Measurements from ENCODE around the gene STARD9. TPM values are rescaled to one million over a fixed set of nuclear protein-coding genes. Genes with fewer than 3 reads are reported as not detected.
A peak's percentile ranks its signal among the peaks of the same experiment; 100 is the strongest.

STARD9 gene
- total and polyA plus RNA-seq, 2 of the 13 experiments (the other 11 are each of a cell fraction or from before 2014, with no cell fraction given) = 5.3 to 7.5 TPM

DNA sequence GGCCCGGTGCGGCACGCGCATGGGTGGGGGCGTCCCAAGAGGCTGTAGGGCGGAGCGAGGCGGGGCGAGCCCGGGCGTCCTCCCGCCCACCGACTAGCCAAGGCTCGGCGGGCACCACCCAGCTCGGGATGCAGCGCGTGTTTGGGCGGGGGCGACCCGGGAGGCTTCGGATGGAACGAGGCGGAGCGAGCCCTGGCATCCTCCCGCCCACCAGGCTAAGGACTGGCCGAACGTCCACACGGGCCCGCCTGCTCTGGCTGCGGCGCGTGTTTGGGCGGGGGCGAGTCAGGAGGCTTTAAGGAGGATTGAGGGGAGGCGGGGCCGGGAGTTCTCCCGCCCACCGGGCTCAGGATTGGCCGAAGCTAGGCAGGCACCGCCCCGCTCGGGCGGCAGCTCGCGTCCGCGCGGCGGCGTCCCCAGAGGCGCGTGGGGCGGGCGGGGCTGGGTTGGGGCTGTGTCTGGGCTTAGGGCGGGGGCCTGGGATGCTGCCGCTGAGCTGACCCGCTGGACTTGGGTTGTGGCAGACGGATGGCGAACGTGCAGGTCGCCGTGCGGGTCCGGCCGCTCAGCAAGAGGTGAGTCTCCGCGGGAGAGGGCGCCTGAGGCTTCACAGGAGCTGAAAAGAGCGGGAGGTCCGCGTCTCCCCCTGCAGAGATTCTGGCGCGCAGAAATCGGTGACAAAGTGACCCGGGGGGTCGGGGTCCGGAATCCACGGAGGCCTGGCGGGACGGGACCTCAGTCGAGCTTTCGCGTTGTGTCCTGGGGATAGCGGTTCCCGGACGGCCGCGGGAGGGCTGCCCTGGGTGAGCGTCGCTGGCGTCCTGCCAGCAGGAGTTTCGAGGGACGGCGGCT, at the start of gene STARD9 (continued):
- TF ChIP-seq, protein P1, sequence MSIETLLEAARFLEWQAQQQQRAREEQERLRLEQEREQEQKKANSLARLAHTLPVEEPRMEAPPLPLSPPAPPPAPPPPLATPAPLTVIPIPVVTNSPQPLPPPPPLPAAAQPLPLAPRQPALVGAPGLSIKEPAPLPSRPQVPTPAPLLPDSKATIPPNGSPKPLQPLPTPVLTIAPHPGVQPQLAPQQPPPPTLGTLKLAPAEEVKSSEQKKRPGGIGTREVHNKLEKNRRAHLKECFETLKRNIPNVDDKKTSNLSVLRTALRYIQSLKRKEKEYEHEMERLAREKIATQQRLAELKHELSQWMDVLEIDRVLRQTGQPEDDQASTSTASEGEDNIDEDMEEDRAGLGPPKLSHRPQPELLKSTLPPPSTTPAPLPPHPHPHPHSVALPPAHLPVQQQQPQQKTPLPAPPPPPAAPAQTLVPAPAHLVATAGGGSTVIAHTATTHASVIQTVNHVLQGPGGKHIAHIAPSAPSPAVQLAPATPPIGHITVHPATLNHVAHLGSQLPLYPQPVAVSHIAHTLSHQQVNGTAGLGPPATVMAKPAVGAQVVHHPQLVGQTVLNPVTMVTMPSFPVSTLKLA (IDR thresholded peaks at IDR 0.05) = peak; percentile 84
- TF ChIP-seq, protein P2, sequence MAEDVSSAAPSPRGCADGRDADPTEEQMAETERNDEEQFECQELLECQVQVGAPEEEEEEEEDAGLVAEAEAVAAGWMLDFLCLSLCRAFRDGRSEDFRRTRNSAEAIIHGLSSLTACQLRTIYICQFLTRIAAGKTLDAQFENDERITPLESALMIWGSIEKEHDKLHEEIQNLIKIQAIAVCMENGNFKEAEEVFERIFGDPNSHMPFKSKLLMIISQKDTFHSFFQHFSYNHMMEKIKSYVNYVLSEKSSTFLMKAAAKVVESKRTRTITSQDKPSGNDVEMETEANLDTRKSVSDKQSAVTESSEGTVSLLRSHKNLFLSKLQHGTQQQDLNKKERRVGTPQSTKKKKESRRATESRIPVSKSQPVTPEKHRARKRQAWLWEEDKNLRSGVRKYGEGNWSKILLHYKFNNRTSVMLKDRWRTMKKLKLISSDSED (CRISPR knock-in tag; IDR thresholded peaks at IDR 0.05) = no peak
- TF ChIP-seq, protein P3, sequence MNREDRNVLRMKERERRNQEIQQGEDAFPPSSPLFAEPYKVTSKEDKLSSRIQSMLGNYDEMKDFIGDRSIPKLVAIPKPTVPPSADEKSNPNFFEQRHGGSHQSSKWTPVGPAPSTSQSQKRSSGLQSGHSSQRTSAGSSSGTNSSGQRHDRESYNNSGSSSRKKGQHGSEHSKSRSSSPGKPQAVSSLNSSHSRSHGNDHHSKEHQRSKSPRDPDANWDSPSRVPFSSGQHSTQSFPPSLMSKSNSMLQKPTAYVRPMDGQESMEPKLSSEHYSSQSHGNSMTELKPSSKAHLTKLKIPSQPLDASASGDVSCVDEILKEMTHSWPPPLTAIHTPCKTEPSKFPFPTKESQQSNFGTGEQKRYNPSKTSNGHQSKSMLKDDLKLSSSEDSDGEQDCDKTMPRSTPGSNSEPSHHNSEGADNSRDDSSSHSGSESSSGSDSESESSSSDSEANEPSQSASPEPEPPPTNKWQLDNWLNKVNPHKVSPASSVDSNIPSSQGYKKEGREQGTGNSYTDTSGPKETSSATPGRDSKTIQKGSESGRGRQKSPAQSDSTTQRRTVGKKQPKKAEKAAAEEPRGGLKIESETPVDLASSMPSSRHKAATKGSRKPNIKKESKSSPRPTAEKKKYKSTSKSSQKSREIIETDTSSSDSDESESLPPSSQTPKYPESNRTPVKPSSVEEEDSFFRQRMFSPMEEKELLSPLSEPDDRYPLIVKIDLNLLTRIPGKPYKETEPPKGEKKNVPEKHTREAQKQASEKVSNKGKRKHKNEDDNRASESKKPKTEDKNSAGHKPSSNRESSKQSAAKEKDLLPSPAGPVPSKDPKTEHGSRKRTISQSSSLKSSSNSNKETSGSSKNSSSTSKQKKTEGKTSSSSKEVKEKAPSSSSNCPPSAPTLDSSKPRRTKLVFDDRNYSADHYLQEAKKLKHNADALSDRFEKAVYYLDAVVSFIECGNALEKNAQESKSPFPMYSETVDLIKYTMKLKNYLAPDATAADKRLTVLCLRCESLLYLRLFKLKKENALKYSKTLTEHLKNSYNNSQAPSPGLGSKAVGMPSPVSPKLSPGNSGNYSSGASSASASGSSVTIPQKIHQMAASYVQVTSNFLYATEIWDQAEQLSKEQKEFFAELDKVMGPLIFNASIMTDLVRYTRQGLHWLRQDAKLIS (CRISPR knock-in tag; IDR thresholded peaks at IDR 0.05) = no peak
- TF ChIP-seq, protein P4, sequence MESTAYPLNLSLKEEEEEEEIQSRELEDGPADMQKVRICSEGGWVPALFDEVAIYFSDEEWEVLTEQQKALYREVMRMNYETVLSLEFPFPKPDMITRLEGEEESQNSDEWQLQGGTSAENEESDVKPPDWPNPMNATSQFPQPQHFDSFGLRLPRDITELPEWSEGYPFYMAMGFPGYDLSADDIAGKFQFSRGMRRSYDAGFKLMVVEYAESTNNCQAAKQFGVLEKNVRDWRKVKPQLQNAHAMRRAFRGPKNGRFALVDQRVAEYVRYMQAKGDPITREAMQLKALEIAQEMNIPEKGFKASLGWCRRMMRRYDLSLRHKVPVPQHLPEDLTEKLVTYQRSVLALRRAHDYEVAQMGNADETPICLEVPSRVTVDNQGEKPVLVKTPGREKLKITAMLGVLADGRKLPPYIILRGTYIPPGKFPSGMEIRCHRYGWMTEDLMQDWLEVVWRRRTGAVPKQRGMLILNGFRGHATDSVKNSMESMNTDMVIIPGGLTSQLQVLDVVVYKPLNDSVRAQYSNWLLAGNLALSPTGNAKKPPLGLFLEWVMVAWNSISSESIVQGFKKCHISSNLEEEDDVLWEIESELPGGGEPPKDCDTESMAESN (CRISPR knock-in tag; conservative IDR thresholded peaks at IDR 0.05) = 0 out of 2 replicates have a peak, but pooled peaks have one; percentile 65
- TF ChIP-seq ZKSCAN1 (IDR thresholded peaks at IDR 0.05; ENCODE audit: low read length) (no peak), GATAD1 (CRISPR knock-in tag; IDR thresholded peaks at IDR 0.05) (peak; percentile 67), HMGA1 (CRISPR knock-in tag; conservative IDR thresholded peaks at IDR 0.05) (no peak), HIVEP1 (CRISPR knock-in tag; IDR thresholded peaks at IDR 0.05) (peak; percentile 53), NCOA1 (CRISPR knock-in tag; IDR thresholded peaks at IDR 0.05) (no peak), CBX5 (CRISPR knock-in tag; IDR thresholded peaks at IDR 0.05; ENCODE audit: borderline replicate concordance) (no peak)
- TF ChIP-seq, protein P5, sequence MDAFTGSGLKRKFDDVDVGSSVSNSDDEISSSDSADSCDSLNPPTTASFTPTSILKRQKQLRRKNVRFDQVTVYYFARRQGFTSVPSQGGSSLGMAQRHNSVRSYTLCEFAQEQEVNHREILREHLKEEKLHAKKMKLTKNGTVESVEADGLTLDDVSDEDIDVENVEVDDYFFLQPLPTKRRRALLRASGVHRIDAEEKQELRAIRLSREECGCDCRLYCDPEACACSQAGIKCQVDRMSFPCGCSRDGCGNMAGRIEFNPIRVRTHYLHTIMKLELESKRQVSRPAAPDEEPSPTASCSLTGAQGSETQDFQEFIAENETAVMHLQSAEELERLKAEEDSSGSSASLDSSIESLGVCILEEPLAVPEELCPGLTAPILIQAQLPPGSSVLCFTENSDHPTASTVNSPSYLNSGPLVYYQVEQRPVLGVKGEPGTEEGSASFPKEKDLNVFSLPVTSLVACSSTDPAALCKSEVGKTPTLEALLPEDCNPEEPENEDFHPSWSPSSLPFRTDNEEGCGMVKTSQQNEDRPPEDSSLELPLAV (CRISPR knock-in tag; conservative IDR thresholded peaks at IDR 0.05; ENCODE audit: low read depth) = no peak
- TF ChIP-seq, protein P6, sequence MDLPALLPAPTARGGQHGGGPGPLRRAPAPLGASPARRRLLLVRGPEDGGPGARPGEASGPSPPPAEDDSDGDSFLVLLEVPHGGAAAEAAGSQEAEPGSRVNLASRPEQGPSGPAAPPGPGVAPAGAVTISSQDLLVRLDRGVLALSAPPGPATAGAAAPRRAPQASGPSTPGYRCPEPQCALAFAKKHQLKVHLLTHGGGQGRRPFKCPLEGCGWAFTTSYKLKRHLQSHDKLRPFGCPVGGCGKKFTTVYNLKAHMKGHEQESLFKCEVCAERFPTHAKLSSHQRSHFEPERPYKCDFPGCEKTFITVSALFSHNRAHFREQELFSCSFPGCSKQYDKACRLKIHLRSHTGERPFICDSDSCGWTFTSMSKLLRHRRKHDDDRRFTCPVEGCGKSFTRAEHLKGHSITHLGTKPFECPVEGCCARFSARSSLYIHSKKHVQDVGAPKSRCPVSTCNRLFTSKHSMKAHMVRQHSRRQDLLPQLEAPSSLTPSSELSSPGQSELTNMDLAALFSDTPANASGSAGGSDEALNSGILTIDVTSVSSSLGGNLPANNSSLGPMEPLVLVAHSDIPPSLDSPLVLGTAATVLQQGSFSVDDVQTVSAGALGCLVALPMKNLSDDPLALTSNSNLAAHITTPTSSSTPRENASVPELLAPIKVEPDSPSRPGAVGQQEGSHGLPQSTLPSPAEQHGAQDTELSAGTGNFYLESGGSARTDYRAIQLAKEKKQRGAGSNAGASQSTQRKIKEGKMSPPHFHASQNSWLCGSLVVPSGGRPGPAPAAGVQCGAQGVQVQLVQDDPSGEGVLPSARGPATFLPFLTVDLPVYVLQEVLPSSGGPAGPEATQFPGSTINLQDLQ (CRISPR knock-in tag; IDR thresholded peaks at IDR 0.05) = no peak
